Osteoblast (primary cell): Measurements from ENCODE around the gene TNK1. TPM values are rescaled to one million over a fixed set of nuclear protein-coding genes. Genes with fewer than 3 reads are reported as not detected.
"Not testable (repeated sequence)": the region's sequence is repeated elsewhere in the genome, so short reads cannot be mapped to it uniquely, and the experiment has no call there.

Experiments
- DNase-seq: peaks from one replicate; pipeline ENCODE4 v3.0.0; 2011; ENCODE audit warnings: low spot score, mixed read lengths; ENCODE audit not compliant: insufficient read length; ENCODE audit errors: missing footprints
- H2AFZ ChIP-seq: 2 replicates; pipeline ENCODE4 v1.6.0; 2011; ENCODE audit warnings: mild to moderate bottlenecking, low read length
- H3K27ac ChIP-seq: 2 replicates; pipeline ENCODE4 v1.5.1; 2011; ENCODE audit warnings: mild to moderate bottlenecking, low read depth, low read length, moderate library complexity
- H3K27me3 ChIP-seq: 2 replicates; pipeline ENCODE4 v1.6.0; 2012; ENCODE audit warnings: mild to moderate bottlenecking, control low read depth, inconsistent platforms, low read length, moderate library complexity; ENCODE audit not compliant: insufficient read depth
- H3K36me3 ChIP-seq: 2 replicates; pipeline ENCODE4 v1.5.1; 2011; ENCODE audit warnings: mild to moderate bottlenecking, low read length, control low read depth, moderate library complexity; ENCODE audit not compliant: insufficient read depth
- H3K4me1 ChIP-seq: 2 replicates; pipeline ENCODE4 v1.5.1; 2011; ENCODE audit warnings: mild to moderate bottlenecking, low read length, control low read depth, moderate library complexity; ENCODE audit not compliant: insufficient read depth
- H3K4me2 ChIP-seq: 2 replicates; pipeline ENCODE4 v1.6.0; 2011; ENCODE audit warnings: mild to moderate bottlenecking, low read length; ENCODE audit not compliant: insufficient read depth
- H3K4me3 ChIP-seq: fragments of 200-600 bp; sonication (generic); 3 replicates; pipeline ENCODE4 v1.5.1; 2012; ENCODE audit warnings: mild to moderate bottlenecking, low read length, inconsistent platforms; ENCODE audit not compliant: insufficient read depth
- H3K79me2 ChIP-seq: 2 replicates; pipeline ENCODE4 v1.6.0; 2012; ENCODE audit warnings: mild to moderate bottlenecking, low read length, control low read depth, inconsistent platforms; ENCODE audit not compliant: insufficient read depth
- H3K9me3 ChIP-seq: 2 replicates; pipeline ENCODE4 v1.5.1; 2011; ENCODE audit warnings: low read depth, low read length, control low read depth
- H4K20me1 ChIP-seq: 2 replicates; pipeline ENCODE4 v1.6.0; 2012; ENCODE audit warnings: mild to moderate bottlenecking, low read length, control low read depth; ENCODE audit not compliant: insufficient read depth
- CTCF ChIP-seq: IDR thresholded peaks from 2 replicates; pipeline ENCODE4 v1.5.1; 2011; ENCODE audit warnings: mild to moderate bottlenecking, low read depth, low read length, moderate library complexity; ENCODE audit errors: extremely low read depth
- total RNA-seq: library from RNA; depleted of rRNA; stranded (reverse); fragments of >200 nt; gene quantifications from 2 replicates; pipeline ENCODE4 v1.2.3, GENCODE V29; 2012

The TNK1 gene
- total RNA-seq, 1 donor: 0.36 TPM

- Histone ChIP-seq H3K27ac (no peak overlapping the region), H3K4me3 (no peak overlapping the region), H3K27me3 (peaks cover 17% of the 10 kb centered on the region), H3K4me1 (no peaks in the 10 kb centered on the region), H3K36me3 (no peaks in the 10 kb centered on the region), H2AFZ (no peak overlapping the region), H4K20me1 (no peaks in the 10 kb centered on the region), H3K9me3 (no peaks in the 10 kb centered on the region), H3K79me2 (no peaks in the 10 kb centered on the region), H3K4me2 (no peak overlapping the region)
- no peak for TF ChIP-seq CTCF
- no peak for DNase-seq
Observed at GRCh38 chr17:7367918-7368598, 12.8 kb upstream of the TNK1 start.

- not testable (repeated sequence) for DNase-seq
Observed at GRCh38 chr17:7368599-7368994, 12.3 kb upstream of the TNK1 start.

GRCh38 chr17:7369825-7370224 is 11.1 kb upstream of the TNK1 start:
- Histone ChIP-seq H3K4me2 (no peak overlapping the region), H4K20me1 (no peaks in the 10 kb centered on the region), H3K36me3 (no peaks in the 10 kb centered on the region), H3K9me3 (no peaks in the 10 kb centered on the region), H3K4me3 (no peak overlapping the region), H3K27ac (no peak overlapping the region), H3K79me2 (no peaks in the 10 kb centered on the region), H2AFZ (no peak overlapping the region), H3K4me1 (no peaks in the 10 kb centered on the region), H3K27me3 (peaks cover 17% of the 10 kb centered on the region)
- peak; percentile 38 for DNase-seq
- TF ChIP-seq CTCF: no peak

More at GRCh38 chr17:7368599-7368994, 12.3 kb upstream of the TNK1 start:
- peaks cover 17% of the 10 kb centered on the region for H3K27me3 ChIP-seq
- H4K20me1 ChIP-seq, H3K27ac ChIP-seq, H3K79me2 ChIP-seq, H3K4me2 ChIP-seq, H3K4me3 ChIP-seq, H3K36me3 ChIP-seq, H3K4me1 ChIP-seq, H3K9me3 ChIP-seq, H2AFZ ChIP-seq: not testable (repeated sequence)

- Histone ChIP-seq H3K4me3 (no peak overlapping the region), H3K27ac (no peak overlapping the region), H4K20me1 (no peaks in the 10 kb centered on the region), H3K79me2 (no peaks in the 10 kb centered on the region), H3K27me3 (peaks cover 17% of the 10 kb centered on the region), H3K9me3 (no peaks in the 10 kb centered on the region), H3K36me3 (no peaks in the 10 kb centered on the region), H3K4me1 (no peaks in the 10 kb centered on the region), H3K4me2 (no peak overlapping the region), H2AFZ (no peak overlapping the region)
- no peak for TF ChIP-seq CTCF
- no peak for DNase-seq
Observed at GRCh38 chr17:7370853-7371252, 10.0 kb upstream of the TNK1 start.
